ENCODE measurements around the gene RNF181.
"Not testable (repeated sequence)": the region's sequence is repeated elsewhere in the genome, so short reads cannot be mapped to it uniquely, and the experiment has no call there.

DNA sequence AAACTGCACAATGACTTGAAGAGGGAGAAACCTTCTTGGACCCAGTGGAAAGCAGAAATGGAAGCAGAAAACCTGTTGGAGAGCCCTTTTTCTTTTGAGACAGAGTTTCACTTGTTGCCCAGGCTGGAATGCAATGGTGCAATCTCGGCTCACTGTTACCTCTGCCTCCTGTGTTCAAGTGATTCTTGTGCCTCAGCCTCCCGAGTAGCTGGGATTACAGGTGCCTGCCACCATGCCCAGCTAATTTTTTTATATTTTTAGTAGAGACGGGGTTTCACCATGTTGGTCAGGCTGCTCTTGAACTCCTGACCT, 8.5 kb downstream of the RNF181 start:
- TF ChIP-seq CTCF, EP300, POLR2A, POLR2AphosphoS5 (IDR thresholded peaks at IDR 0.05): not testable (repeated sequence)

Data from suprapubic skin (tissue), 4 donors.